ENCODE results near the gene PAPOLB. TPM values are rescaled to one million over a fixed set of nuclear protein-coding genes. Genes with fewer than 3 reads are reported as not detected.

Gene PAPOLB
- total RNA-seq, 1 experiment from 2014 or later = 0.31 TPM

DNA sequence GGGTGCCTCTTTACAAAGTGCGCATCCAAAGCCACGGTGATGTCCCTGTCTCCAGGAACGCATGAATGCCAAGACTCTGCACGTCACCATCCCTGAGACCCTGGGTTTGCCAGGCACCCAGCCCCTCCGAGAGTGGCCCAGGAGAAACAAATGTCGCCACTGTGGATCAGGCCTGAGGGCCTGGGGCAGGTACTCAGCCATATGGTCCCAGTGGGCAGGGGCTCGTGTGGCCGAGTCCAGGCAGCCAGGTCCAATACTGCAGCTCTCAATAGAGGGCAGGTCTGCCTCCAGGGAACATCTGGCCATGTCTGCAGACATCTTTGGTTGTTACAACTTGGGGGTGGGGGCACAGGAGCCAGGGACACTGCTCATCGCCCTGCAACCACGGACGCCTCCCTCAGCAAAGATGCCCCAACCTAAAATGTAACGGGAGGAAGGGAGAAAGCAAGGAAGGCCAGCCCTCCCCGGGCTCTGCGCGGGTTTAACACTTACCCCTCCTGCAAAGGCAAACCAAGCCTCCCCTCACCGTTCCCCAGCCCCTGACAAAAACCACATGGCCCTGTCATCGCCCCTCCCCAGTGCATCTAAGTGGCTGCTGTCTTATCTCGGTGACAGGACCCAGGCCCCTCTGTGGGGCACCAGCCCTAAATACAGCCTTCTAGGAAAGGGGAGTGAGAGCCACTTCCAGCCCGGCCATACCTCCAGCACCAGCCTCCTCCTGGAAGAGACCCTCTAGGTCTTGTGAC lies 10.3 kb upstream of the PAPOLB start:
- no peak overlapping the region for H3K27ac Mint-ChIP-seq
- ChIA-PET POLR2A (no interaction called here), CTCF (interaction anchor here (0.7 to 2.6 kb wide), 4 partner anchors 10 to 42 kb away, joined by 3 to 12 read pairs (median 4); partner anchors contain the start of gene RADIL)
- TF ChIP-seq, protein P1, sequence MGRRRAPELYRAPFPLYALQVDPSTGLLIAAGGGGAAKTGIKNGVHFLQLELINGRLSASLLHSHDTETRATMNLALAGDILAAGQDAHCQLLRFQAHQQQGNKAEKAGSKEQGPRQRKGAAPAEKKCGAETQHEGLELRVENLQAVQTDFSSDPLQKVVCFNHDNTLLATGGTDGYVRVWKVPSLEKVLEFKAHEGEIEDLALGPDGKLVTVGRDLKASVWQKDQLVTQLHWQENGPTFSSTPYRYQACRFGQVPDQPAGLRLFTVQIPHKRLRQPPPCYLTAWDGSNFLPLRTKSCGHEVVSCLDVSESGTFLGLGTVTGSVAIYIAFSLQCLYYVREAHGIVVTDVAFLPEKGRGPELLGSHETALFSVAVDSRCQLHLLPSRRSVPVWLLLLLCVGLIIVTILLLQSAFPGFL (CRISPR knock-in tag; IDR thresholded peaks at IDR 0.05; ENCODE audit: borderline replicate concordance) = no peak
- DNase-seq (ENCODE audit: low spot score) = no peak
- no peak overlapping the region for H3K4me3 Mint-ChIP-seq
- H3K27me3 Mint-ChIP-seq (ENCODE audit: low read depth) = no peaks in the 10 kb centered on the region; the same call in 1 of the 2 replicates
- no peak for ATAC-seq
- peaks cover 4% of the 10 kb centered on the region for H3K9me3 Mint-ChIP-seq
- H3K36me3 Mint-ChIP-seq = peaks cover 3% of the 10 kb centered on the region; the same call in 1 of the 2 replicates
- peaks cover 11% of the 10 kb centered on the region for H3K4me1 Mint-ChIP-seq

DNA sequence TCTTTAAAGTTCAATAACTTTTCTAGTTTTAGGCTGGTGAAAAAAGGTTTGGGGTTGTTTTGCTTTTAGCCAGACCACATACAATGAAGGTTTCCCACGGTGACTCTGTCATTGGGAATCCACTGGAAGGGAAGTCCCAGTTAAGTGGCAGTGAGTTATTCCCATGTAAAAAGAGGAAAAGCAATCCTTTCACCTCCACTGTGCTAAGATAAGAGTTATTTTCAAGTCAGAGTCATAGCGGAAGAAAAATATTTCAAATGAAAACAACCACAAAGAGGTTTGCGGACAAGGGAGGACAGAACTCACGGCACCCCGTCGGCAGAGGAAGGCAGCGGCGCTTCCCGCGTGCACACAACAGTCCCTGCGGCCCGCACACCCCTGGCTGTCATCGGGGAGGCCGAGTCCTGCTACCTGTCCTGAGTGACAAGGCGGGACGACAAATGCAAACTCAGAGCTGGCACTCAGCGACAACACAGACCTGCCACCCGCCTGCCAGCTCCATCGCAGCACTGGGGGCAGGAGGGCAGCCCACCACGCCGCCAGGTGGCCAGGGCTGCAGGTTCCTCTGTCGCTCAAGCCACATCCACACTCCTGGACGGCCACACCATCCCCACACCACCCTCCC lies 9.3 kb upstream of the PAPOLB start:
- CTCF ChIA-PET = interaction anchor here (0.7 to 2.6 kb wide), 4 partner anchors 11 to 79 kb away, joined by 3 to 12 read pairs (median 4); partner anchors contain the start of gene RADIL

DNA sequence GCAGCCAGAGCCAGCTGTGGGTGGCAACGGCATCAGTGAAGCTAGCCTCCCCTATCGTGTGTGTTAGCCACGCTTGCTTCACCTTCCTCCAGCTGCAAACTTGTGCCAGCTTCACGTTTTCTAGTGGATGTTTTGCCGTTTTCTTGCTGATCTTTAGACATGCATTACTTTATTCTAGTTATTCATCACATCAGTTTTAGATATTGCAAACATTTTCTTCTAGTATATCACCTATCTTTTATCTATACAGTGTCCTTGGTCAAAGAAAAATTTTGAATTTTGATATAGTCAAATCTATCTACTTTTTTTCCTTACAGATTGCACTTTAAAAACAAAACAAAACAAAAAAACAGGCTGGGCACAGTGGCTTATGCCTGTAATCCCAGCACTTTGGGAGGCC lies 6.7 kb upstream of the PAPOLB start:
- POLR2A ChIA-PET = no interaction called here
- no peak for TF ChIP-seq ESRRA (CRISPR knock-in tag; IDR thresholded peaks at IDR 0.05; ENCODE audit: borderline replicate concordance)
- no peak for TF ChIP-seq MYBL2 (CRISPR knock-in tag; IDR thresholded peaks at IDR 0.05)
- TF ChIP-seq, protein P2, sequence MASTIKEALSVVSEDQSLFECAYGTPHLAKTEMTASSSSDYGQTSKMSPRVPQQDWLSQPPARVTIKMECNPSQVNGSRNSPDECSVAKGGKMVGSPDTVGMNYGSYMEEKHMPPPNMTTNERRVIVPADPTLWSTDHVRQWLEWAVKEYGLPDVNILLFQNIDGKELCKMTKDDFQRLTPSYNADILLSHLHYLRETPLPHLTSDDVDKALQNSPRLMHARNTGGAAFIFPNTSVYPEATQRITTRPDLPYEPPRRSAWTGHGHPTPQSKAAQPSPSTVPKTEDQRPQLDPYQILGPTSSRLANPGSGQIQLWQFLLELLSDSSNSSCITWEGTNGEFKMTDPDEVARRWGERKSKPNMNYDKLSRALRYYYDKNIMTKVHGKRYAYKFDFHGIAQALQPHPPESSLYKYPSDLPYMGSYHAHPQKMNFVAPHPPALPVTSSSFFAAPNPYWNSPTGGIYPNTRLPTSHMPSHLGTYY (CRISPR knock-in tag; IDR thresholded peaks at IDR 0.05) = no peak
- TF ChIP-seq NR3C1 (CRISPR knock-in tag; conservative IDR thresholded peaks at IDR 0.05; ENCODE audit: low read depth) = no peak
- TF ChIP-seq NFATC4 (CRISPR knock-in tag; IDR thresholded peaks at IDR 0.05) = no peak
- no peak for TF ChIP-seq ZNF416 (CRISPR knock-in tag; IDR thresholded peaks at IDR 0.05)
- TF ChIP-seq TP53 (CRISPR knock-in tag; IDR thresholded peaks at IDR 0.05) = no peak
- TF ChIP-seq, protein P1 (CRISPR knock-in tag; IDR thresholded peaks at IDR 0.05; ENCODE audit: borderline replicate concordance) = no peak
- TF ChIP-seq, protein P3, sequence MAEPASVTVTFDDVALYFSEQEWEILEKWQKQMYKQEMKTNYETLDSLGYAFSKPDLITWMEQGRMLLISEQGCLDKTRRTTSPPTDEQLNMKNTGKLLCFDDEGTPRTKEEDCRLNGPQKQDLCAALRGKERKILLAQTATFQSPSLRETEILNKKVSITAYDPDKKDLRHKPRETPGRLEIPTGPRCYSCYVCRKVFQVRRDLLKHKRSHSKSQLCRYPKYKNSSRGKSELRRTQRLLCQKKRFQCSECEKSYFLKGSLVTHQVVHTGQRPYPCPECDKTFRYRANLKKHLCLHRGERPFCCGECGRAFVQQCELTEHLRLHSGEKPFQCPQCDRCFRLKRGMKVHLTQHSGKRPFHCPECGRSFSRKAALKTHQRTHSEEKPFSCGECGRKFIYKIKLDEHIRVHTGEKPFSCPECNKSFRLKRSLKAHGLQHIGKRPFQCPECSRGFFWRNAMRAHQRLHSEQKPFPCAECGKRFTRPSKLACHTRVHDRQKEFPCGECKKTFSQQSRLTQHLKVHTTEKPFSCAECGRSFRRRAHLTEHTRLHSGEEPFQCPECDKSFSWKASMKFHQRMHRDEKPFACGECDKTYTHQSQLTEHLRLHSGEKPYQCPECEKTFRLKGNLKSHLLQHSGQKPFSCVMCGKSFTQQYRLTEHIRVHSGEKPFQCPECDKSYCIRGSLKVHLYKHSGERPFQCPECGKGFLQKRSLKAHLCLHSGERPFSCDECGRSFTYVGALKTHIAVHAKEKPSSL (CRISPR knock-in tag; conservative IDR thresholded peaks at IDR 0.05) = no peak
- TF ChIP-seq, protein P4, sequence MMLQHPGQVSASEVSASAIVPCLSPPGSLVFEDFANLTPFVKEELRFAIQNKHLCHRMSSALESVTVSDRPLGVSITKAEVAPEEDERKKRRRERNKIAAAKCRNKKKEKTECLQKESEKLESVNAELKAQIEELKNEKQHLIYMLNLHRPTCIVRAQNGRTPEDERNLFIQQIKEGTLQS (CRISPR knock-in tag; conservative IDR thresholded peaks at IDR 0.05) = no peak
- no peak for TF ChIP-seq KAT7 (CRISPR knock-in tag; IDR thresholded peaks at IDR 0.05; ENCODE audit: borderline replicate concordance)
- no peak for TF ChIP-seq CBFB (CRISPR knock-in tag; IDR thresholded peaks at IDR 0.05; ENCODE audit: low read depth)
- no peak for TF ChIP-seq EMX1 (CRISPR knock-in tag; IDR thresholded peaks at IDR 0.05)
- H3K4me1 Mint-ChIP-seq = peaks cover 11% of the 10 kb centered on the region
- no peak for ATAC-seq
- peaks cover 16% of the 10 kb centered on the region for H3K9me3 Mint-ChIP-seq
- CTCF ChIA-PET = interaction anchor here (0.6 to 1.9 kb wide), 3 partner anchors 38 to 106 kb away, joined by 3 to 5 read pairs (median 5); no protein-coding TSS in a partner anchor
- H3K27ac Mint-ChIP-seq = no peak overlapping the region
- H3K4me3 Mint-ChIP-seq = no peak overlapping the region
- no peak for DNase-seq (ENCODE audit: low spot score)
- peaks cover 6% of the 10 kb centered on the region for H3K27me3 Mint-ChIP-seq (ENCODE audit: low read depth)
- H3K36me3 Mint-ChIP-seq = no peaks in the 10 kb centered on the region

More for the DNA sequence above, 9.3 kb upstream of the PAPOLB start:
- ATAC-seq (no peak), DNase-seq (ENCODE audit: low spot score) (no peak)
- Mint-ChIP-seq H3K4me1 (peaks cover 11% of the 10 kb centered on the region), H3K27me3 (ENCODE audit: low read depth) (no peaks in the 10 kb centered on the region; the same call in 1 of the 2 replicates), H3K36me3 (no peaks in the 10 kb centered on the region), H3K9me3 (peaks cover 4% of the 10 kb centered on the region), H3K4me3 (no peak overlapping the region), H3K27ac (no peak overlapping the region)
- TF ChIP-seq SMAD4 (CRISPR knock-in tag; IDR thresholded peaks at IDR 0.05) = no peak
- TF ChIP-seq FOXK1 (CRISPR knock-in tag; IDR thresholded peaks at IDR 0.05) = no peak
- no peak for TF ChIP-seq IRF2 (CRISPR knock-in tag; IDR thresholded peaks at IDR 0.05; ENCODE audit: borderline replicate concordance, low read depth)
- POLR2A ChIA-PET = no interaction called here
